Colonic mucosa (tissue), 4 donors: ENCODE measurements around the gene CTSD. TPM values are rescaled to one million over a fixed set of nuclear protein-coding genes. Genes with fewer than 3 reads are reported as not detected.
A peak's percentile ranks its signal among the peaks of the same experiment; 100 is the strongest.
"Not testable (repeated sequence)": the region's sequence is repeated elsewhere in the genome, so short reads cannot be mapped to it uniquely, and the experiment has no call there.

Experiments
- DNase-seq: peaks from one replicate; pipeline ENCODE4 v3.0.0-alpha.2; 2020
- H3K27ac ChIP-seq: fragments of 200-600 bp; one replicate; pipeline ENCODE4 v1.8.0; 2021
- H3K27me3 ChIP-seq: fragments of 200-600 bp; one replicate; pipeline ENCODE4 v1.8.0; 2021
- H3K36me3 ChIP-seq: fragments of 200-600 bp; one replicate; pipeline ENCODE4 v1.8.0; 2021
- H3K4me1 ChIP-seq: fragments of 200-600 bp; one replicate; pipeline ENCODE4 v1.8.0; 2021; ENCODE audit warnings: mild to moderate bottlenecking
- H3K4me3 ChIP-seq: fragments of 200-600 bp; one replicate; pipeline ENCODE4 v1.8.0; 2021
- H3K9ac ChIP-seq, 2 donors: one replicate each; pipeline ENCODE4 v1.7.0; 2013; ENCODE audit warnings: control low read depth in 2 of 2, low read depth in 2 of 2, low read length in 2 of 2
- H3K9me3 ChIP-seq: fragments of 200-600 bp; one replicate; pipeline ENCODE4 v1.8.0; 2021
- CTCF ChIP-seq: fragments of 200-600 bp; IDR thresholded peaks from one replicate; pipeline ENCODE4 v1.8.0; 2022; ENCODE audit warnings: antibody characterized with exemption, mild to moderate bottlenecking
- intact Hi-C: fragments of 100-400 bp; cut with DNase I; formaldehyde crosslinking; loops from one replicate; pipeline ENCODE4 v1.14.1; 2022
- total RNA-seq, 2 donors: library from RNA; stranded (reverse); fragmentation: NEBNext Ultra II Directional in 1 of 2; extraction: Animal tissue kit (Norgen Biotek cat#: 25700) in 1 of 2; gene quantifications; one replicate each; pipeline ENCODE4 v1.2.1, GENCODE V29; 2021
- donor health status: healthy.
- donor health status: DM: no; HTN: no; CAD: no.
- donor health status: DM: no; HTN: no; CAD: no.

CTSD gene
- total RNA-seq, 2 donors from 2014 or later: 633 to 887 TPM

GRCh38 chr11:1771273-1771672, 7.5 kb upstream of the CTSD start:
- no peak overlapping the region for H3K9ac ChIP-seq
- H3K27ac ChIP-seq: peak overlapping the region; percentile 7
- intact Hi-C loops: no loop called here
- no peak for DNase-seq
- H3K4me1 ChIP-seq: no peaks in the 10 kb centered on the region
- H3K9me3 ChIP-seq: no peaks in the 10 kb centered on the region
- no peaks in the 10 kb centered on the region for H3K27me3 ChIP-seq
- no peaks in the 10 kb centered on the region for H3K36me3 ChIP-seq
- no peak overlapping the region for H3K4me3 ChIP-seq
- no peak for TF ChIP-seq CTCF

- intact Hi-C loops: no loop called here
- no peaks in the 10 kb centered on the region for H3K27me3 ChIP-seq
- no peaks in the 10 kb centered on the region for H3K36me3 ChIP-seq
- DNase-seq: no peak
- no peak overlapping the region for H3K9ac ChIP-seq
- no peak overlapping the region for H3K27ac ChIP-seq
- no peaks in the 10 kb centered on the region for H3K9me3 ChIP-seq
- no peak overlapping the region for H3K4me3 ChIP-seq
- H3K4me1 ChIP-seq: no peaks in the 10 kb centered on the region
- no peak for TF ChIP-seq CTCF
Measured at GRCh38 chr11:1770528-1770927, 6.8 kb upstream of the CTSD start.

GRCh38 chr11:1770061-1770460, 6.3 kb upstream of the CTSD start:
- intact Hi-C loops: no loop called here
- no peak for TF ChIP-seq CTCF
- no peak for DNase-seq
- Histone ChIP-seq H3K9ac (no peak overlapping the region), H3K4me3 (no peak overlapping the region), H3K36me3 (no peaks in the 10 kb centered on the region), H3K27me3 (no peaks in the 10 kb centered on the region), H3K27ac (no peak overlapping the region), H3K9me3 (no peaks in the 10 kb centered on the region), H3K4me1 (no peaks in the 10 kb centered on the region)

GRCh38 chr11:1769304-1769936, 5.7 kb upstream of the CTSD start:
- intact Hi-C loops, H3K36me3 ChIP-seq, H3K9me3 ChIP-seq, H3K27ac ChIP-seq, H3K9ac ChIP-seq, H3K4me3 ChIP-seq, H3K4me1 ChIP-seq, H3K27me3 ChIP-seq: not testable (repeated sequence)
- DNase-seq: peak; percentile 70

- H3K27me3 ChIP-seq: no peaks in the 10 kb centered on the region
- no peaks in the 10 kb centered on the region for H3K36me3 ChIP-seq
- no peak for DNase-seq
- H3K9ac ChIP-seq: no peak overlapping the region
- no peak overlapping the region for H3K4me3 ChIP-seq
- intact Hi-C loops: no loop called here
- H3K27ac ChIP-seq: no peak overlapping the region
- no peaks in the 10 kb centered on the region for H3K4me1 ChIP-seq
- H3K9me3 ChIP-seq: no peaks in the 10 kb centered on the region
- no peak for TF ChIP-seq CTCF
Measured at GRCh38 chr11:1768141-1768469, 4.4 kb upstream of the CTSD start.

- intact Hi-C loops: no loop called here
- Histone ChIP-seq H3K27ac (no peak overlapping the region), H3K9ac (no peak overlapping the region), H3K36me3 (no peaks in the 10 kb centered on the region), H3K4me3 (no peak overlapping the region), H3K4me1 (no peaks in the 10 kb centered on the region), H3K27me3 (no peaks in the 10 kb centered on the region), H3K9me3 (no peaks in the 10 kb centered on the region)
- no peak for TF ChIP-seq CTCF
- no peak for DNase-seq
Measured at GRCh38 chr11:1767399-1768140, 3.8 kb upstream of the CTSD start.
